Measurements from ENCODE around the gene ITGA5.

DNA sequence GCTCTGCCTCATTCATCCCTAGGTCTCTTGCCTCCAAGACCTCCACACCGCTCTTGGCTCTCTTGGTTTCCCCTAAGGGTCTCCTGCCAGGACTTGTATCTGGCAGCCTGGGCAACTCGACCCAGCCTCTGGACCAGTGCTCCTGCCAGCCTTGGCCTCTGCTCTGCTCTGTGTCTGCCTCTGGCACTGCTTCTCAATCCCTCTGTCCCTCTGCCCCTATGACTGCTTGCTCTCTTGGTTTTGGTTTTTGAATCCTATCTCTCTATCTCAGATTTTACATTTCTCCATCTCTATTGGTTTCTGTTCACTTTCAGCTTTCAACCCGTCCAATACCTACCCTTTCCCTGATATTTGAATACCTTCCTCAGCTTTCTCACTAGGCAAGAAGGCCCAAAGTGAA lies 6.3 kb downstream of the ITGA5 start:
- TF ChIP-seq CTCF (IDR thresholded peaks at IDR 0.05; ENCODE audit: insufficient read depth, low read length, poor library complexity, severe bottlenecking) (no peak), EZH2phosphoT487 (conservative IDR thresholded peaks at IDR 0.05; ENCODE audit: low read length) (no peak)
